Endothelial cell of umbilical vein (primary cell): ENCODE results near the gene CLTC. TPM values are rescaled to one million over a fixed set of nuclear protein-coding genes. Genes with fewer than 3 reads are reported as not detected.

Experiments used
- BruUV-seq: library from RNA; stranded (reverse); fragments of 400-500 nt; replicated peaks from 2 replicates; lab custom pipeline; 2021; lab: Mats Ljungman, UMichigan
- CTCF ChIA-PET: fragments of 300-600, 350-600 bp; sonication (Branson Sonifier 250); formaldehyde crosslinking; loops from one replicate; lab custom pipeline; 2021; ENCODE audit warnings: antibody characterized with exemption, inconsistent platforms; lab: Charles Lee
- POLR2A ChIA-PET: fragments of 300-600, 350-600 bp; sonication (Branson Sonifier 250); formaldehyde crosslinking; loops from one replicate; lab custom pipeline; 2021; ENCODE audit warnings: antibody characterized with exemption, inconsistent platforms; lab: Charles Lee
- DNase-seq: peaks from one replicate; pipeline ENCODE4 v3.0.0-alpha.2; 2011; ENCODE audit warnings: low read depth, low spot score
- FAIRE-seq: peaks from 2 replicates; lab custom pipeline; 2011; peaks lifted over from hg19 to GRCh38; lab: Jason Lieb, UNC
- H2AFZ ChIP-seq: 2 replicates; pipeline ENCODE4 v1.6.0; 2012; ENCODE audit warnings: low read depth, low read length, control low read depth, inconsistent platforms
- H3K27ac ChIP-seq: 2 replicates; pipeline ENCODE4 v1.5.1; 2011; ENCODE audit warnings: low read depth, mild to moderate bottlenecking, control low read depth, low read length, moderate library complexity; ENCODE audit not compliant: insufficient read depth
- H3K27me3 ChIP-seq, 2 experiments: 2 replicates each; pipeline versions ENCODE4 v1.6.0 to v1.6.1; 2011; ENCODE audit warnings: low read length in 2 of 2, mixed read lengths in 1 of 2; ENCODE audit not compliant: control insufficient read depth in 2 of 2, insufficient read depth in 2 of 2
- H3K36me3 ChIP-seq, 2 experiments: 2 replicates in 1 of 2; 3 replicates in 1 of 2; pipeline ENCODE4 v1.5.1; 2011; ENCODE audit warnings: low read length in 2 of 2, mild to moderate bottlenecking in 1 of 2, moderate library complexity in 1 of 2; ENCODE audit not compliant: control insufficient read depth in 2 of 2, insufficient read depth in 2 of 2; ENCODE audit errors: extremely low read depth in 1 of 2
- H3K4me1 ChIP-seq: 3 replicates; pipeline ENCODE4 v1.5.1; 2011; ENCODE audit warnings: mild to moderate bottlenecking, low read length; ENCODE audit not compliant: control insufficient read depth, insufficient read depth; ENCODE audit errors: extremely low read depth
- H3K4me2 ChIP-seq: 2 replicates; pipeline ENCODE4 v1.6.1; 2011; ENCODE audit warnings: low read length, control low read depth, mixed read lengths; ENCODE audit not compliant: insufficient read depth
- H3K4me3 ChIP-seq, 3 experiments: fragments of 200-600 bp in 1 of 3; sonication (generic), shearing (Covaris generic) in 1 of 3; replicated peaks in 1 of 3; 2 replicates each; pipeline ENCODE4 v1.5.1; 2011 to 2016; ENCODE audit warnings: control low read depth in 3 of 3, low read length in 3 of 3, mild to moderate bottlenecking in 2 of 3, inconsistent platforms in 1 of 3, low read depth in 1 of 3, moderate library complexity in 1 of 3; ENCODE audit not compliant: insufficient read depth in 1 of 3
- H3K79me2 ChIP-seq: 2 replicates; pipeline ENCODE4 v1.6.0; 2012; ENCODE audit warnings: low read length, inconsistent platforms; ENCODE audit not compliant: control insufficient read depth, insufficient read depth
- H3K9ac ChIP-seq: replicated peaks from 2 replicates; pipeline ENCODE3; 2011; ENCODE audit warnings: low read length, control low read depth; ENCODE audit not compliant: insufficient read depth; ENCODE audit errors: extremely low read depth
- H3K9me1 ChIP-seq: replicated peaks from 3 replicates; pipeline ENCODE4 v1.6.0; 2011; ENCODE audit warnings: mild to moderate bottlenecking, low read length; ENCODE audit not compliant: control insufficient read depth, insufficient read depth; ENCODE audit errors: extremely low read depth
- H3K9me3 ChIP-seq: replicated peaks from 2 replicates; pipeline ENCODE4 v1.5.1; 2012; ENCODE audit warnings: low read length, inconsistent platforms; ENCODE audit not compliant: control insufficient read depth, insufficient read depth
- H4K20me1 ChIP-seq: replicated peaks from 2 replicates; pipeline ENCODE3; 2011; ENCODE audit warnings: mild to moderate bottlenecking, low read length; ENCODE audit not compliant: control insufficient read depth, insufficient read depth; ENCODE audit errors: extremely low read depth
- EZH2 ChIP-seq: IDR thresholded peaks from 2 replicates; pipeline ENCODE4 v1.6.1; 2012; ENCODE audit warnings: borderline replicate concordance, low read depth, mild to moderate bottlenecking, moderate library complexity, low read length, inconsistent platforms; ENCODE audit not compliant: severe bottlenecking
- FOS ChIP-seq: IDR thresholded peaks from 2 replicates; pipeline ENCODE4 v1.6.1; 2011; ENCODE audit warnings: mild to moderate bottlenecking, low read length, moderate library complexity, borderline replicate concordance; ENCODE audit not compliant: insufficient read depth
- GATA2 ChIP-seq: IDR thresholded peaks from 2 replicates; pipeline ENCODE4 v1.7.0; 2011; ENCODE audit warnings: low read depth, mild to moderate bottlenecking, moderate library complexity, mixed read lengths, low read length; ENCODE audit not compliant: insufficient read length, insufficient read depth
- JUN ChIP-seq: IDR thresholded peaks from 2 replicates; pipeline ENCODE4 v1.6.1; 2011; ENCODE audit warnings: borderline replicate concordance, low read depth; ENCODE audit not compliant: insufficient read length, insufficient read depth
- MAX ChIP-seq: IDR thresholded peaks from 2 replicates; pipeline ENCODE4 v1.6.1; 2011; ENCODE audit not compliant: insufficient read depth, insufficient read length
- MYC ChIP-seq: IDR thresholded peaks from one replicate; pipeline ENCODE4 v1.6.1; 2011; ENCODE audit warnings: mild to moderate bottlenecking, low read depth, low read length
- POLR2A ChIP-seq: IDR thresholded peaks from 2 replicates; pipeline ENCODE4 v1.6.1; 2012; ENCODE audit warnings: low read depth, mild to moderate bottlenecking, control low read depth, low read length
- POLR2AphosphoS5 ChIP-seq: IDR thresholded peaks from 2 replicates; pipeline ENCODE4 v1.6.1; 2012; ENCODE audit warnings: low read depth, mild to moderate bottlenecking, control low read depth, low read length, moderate library complexity; ENCODE audit not compliant: insufficient read depth
- dilution Hi-C: fragments of 300-500 bp; cut with MboI; formaldehyde crosslinking; loops from one replicate; pipeline ENCODE4 v1.15.0; 2019; ENCODE audit warnings: low sequenced_read_pairs; ENCODE audit not compliant: extremely low pct_ligation_motif_present
- intact Hi-C: fragments of 100-400 bp; cut with micrococcal nuclease; formaldehyde crosslinking; loops from one replicate; pipeline ENCODE4 v1.10.0; 2022
- polyA plus RNA-seq, 4 experiments: library from polyadenylated mRNA; depleted of rRNA in 3 of 4; stranded (reverse) in 3 of 4; unstranded in 1 of 4; fragments of >200 nt; gene quantifications; 2 replicates each; pipeline versions ENCODE4 v1.2.1 to v1.2.3, GENCODE V29; 2011 to 2012; ENCODE audit warnings: missing spikeins in 1 of 4
- total RNA-seq: library from RNA; stranded (reverse); gene quantifications from 2 replicates; pipeline ENCODE4 v1.2.3, GENCODE V29; 2021
- TF ChIP-seq, protein P1 (sequence below), 2 donors: IDR thresholded peaks; 1 replicate in 1 of 2; 2 replicates in 1 of 2; pipeline ENCODE4 v1.5.1; 2011; ENCODE audit warnings: low read length in 2 of 2, mild to moderate bottlenecking in 2 of 2, moderate library complexity in 2 of 2, control low read depth in 1 of 2, inconsistent platforms in 1 of 2, low read depth in 1 of 2; ENCODE audit not compliant: insufficient read depth in 1 of 2; ENCODE audit errors: extremely low read depth in 1 of 2

CLTC gene
- total and polyA plus RNA-seq, 2 donors (not counting 3 experiments of a cell fraction or from before 2014, with no cell fraction given) = 164 to 326 TPM

- FAIRE-seq (no peak), DNase-seq (no peak)
- Histone ChIP-seq H3K4me2 (no peak overlapping the region), H3K9me1 (no peaks in the 10 kb centered on the region), H4K20me1 (no peaks in the 10 kb centered on the region), H3K9me3 (no peaks in the 10 kb centered on the region), H3K27me3 (no peaks in the 10 kb centered on the region), H3K4me1 (no peaks in the 10 kb centered on the region), H3K36me3 (peaks cover 17 to 63% of the 10 kb centered on the region in 2 experiments), H3K27ac (no peak overlapping the region), H2AFZ (no peak overlapping the region), H3K4me3 (no peak overlapping the region), H3K9ac (no peak overlapping the region), H3K79me2 (peaks cover 34% of the 10 kb centered on the region)
- BruUV-seq = no TSS peak
- ChIA-PET POLR2A (interaction anchor here (0.7 kb wide), 1 partner anchor 159 kb away, joined by 4 read pairs; no protein-coding TSS in a partner anchor), CTCF (interaction anchor here (4.5 kb wide), 1 partner anchor 174 kb away, joined by 25 read pairs; no protein-coding TSS in a partner anchor)
- dilution Hi-C loops (no loop called here), intact Hi-C loops (no loop called here)
- TF ChIP-seq POLR2AphosphoS5 = no peak
Observed at GRCh38 chr17:59684967-59685366, 65.3 kb downstream of the CLTC start.

DNA sequence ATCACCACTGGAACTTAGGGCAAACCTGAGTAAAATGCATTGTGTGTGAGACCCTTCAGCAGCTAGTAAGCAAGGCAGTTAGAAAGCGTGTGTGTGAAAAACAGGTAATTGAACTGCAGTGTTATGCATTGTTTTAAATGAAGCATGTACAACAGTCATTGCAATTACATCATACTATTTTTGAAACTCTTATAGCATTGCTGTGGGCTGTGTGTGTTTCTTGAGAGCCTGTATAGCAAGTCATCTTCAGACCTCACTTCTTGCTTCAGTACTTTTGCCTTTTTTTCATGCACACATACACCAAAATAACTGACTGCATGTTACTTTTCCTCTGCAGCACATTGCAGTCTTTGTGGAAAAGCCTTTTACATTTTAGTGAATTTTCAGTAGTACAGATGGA is 68.3 kb downstream of the CLTC start:
- intact Hi-C loops = no loop called here
- CTCF ChIA-PET = interaction anchor here (0.9 to 4.5 kb wide), 3 partner anchors 13 to 171 kb away, joined by 4 to 25 read pairs (median 5); no protein-coding TSS in a partner anchor

More for the DNA sequence above, 68.3 kb downstream of the CLTC start:
- H2AFZ ChIP-seq = no peak overlapping the region
- no peaks in the 10 kb centered on the region for H3K9me3 ChIP-seq
- no peak overlapping the region for H3K4me3 ChIP-seq
- DNase-seq = no peak
- TF ChIP-seq EZH2 = no peak
- no peak for TF ChIP-seq MYC
- TF ChIP-seq MAX = no peak
- TF ChIP-seq POLR2A = no peak
- TF ChIP-seq, protein P1, sequence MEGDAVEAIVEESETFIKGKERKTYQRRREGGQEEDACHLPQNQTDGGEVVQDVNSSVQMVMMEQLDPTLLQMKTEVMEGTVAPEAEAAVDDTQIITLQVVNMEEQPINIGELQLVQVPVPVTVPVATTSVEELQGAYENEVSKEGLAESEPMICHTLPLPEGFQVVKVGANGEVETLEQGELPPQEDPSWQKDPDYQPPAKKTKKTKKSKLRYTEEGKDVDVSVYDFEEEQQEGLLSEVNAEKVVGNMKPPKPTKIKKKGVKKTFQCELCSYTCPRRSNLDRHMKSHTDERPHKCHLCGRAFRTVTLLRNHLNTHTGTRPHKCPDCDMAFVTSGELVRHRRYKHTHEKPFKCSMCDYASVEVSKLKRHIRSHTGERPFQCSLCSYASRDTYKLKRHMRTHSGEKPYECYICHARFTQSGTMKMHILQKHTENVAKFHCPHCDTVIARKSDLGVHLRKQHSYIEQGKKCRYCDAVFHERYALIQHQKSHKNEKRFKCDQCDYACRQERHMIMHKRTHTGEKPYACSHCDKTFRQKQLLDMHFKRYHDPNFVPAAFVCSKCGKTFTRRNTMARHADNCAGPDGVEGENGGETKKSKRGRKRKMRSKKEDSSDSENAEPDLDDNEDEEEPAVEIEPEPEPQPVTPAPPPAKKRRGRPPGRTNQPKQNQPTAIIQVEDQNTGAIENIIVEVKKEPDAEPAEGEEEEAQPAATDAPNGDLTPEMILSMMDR (IDR thresholded peaks at IDR 0.05; ENCODE audit: extremely low read depth in 1 of 2, insufficient read depth in 1 of 2, low read depth in 1 of 2, low read length in 2 of 2) = no peak
- no peak for TF ChIP-seq GATA2
- TF ChIP-seq POLR2AphosphoS5 = no peak
- TF ChIP-seq JUN = no peak
- TF ChIP-seq FOS = no peak
- H3K9me1 ChIP-seq = no peaks in the 10 kb centered on the region
- no peak for FAIRE-seq
- H3K27ac ChIP-seq = no peak overlapping the region
- H3K27me3 ChIP-seq = no peaks in the 10 kb centered on the region
- H3K9ac ChIP-seq = no peak overlapping the region
- peaks cover 40% of the 10 kb centered on the region for H3K79me2 ChIP-seq
- H4K20me1 ChIP-seq = no peaks in the 10 kb centered on the region
- peaks cover 18 to 61% of the 10 kb centered on the region in 2 experiments for H3K36me3 ChIP-seq
- POLR2A ChIA-PET = no interaction called here
- dilution Hi-C loops = no loop called here
- H3K4me2 ChIP-seq = no peak overlapping the region
- no peaks in the 10 kb centered on the region for H3K4me1 ChIP-seq
- BruUV-seq = no TSS peak
